SJSA1 (cell line): Measurements from ENCODE around the gene PLAGL1. TPM values are rescaled to one million over a fixed set of nuclear protein-coding genes. Genes with fewer than 3 reads are reported as not detected.
"Not testable (repeated sequence)": the region's sequence is repeated elsewhere in the genome, so short reads cannot be mapped to it uniquely, and the experiment has no call there.

Source experiments
- DNase-seq, 2 experiments: peaks; one replicate each; pipeline ENCODE4 v3.0.0-alpha.2; 2015 to 2020; ENCODE audit warnings: low spot score in 2 of 2, low read depth in 1 of 2
- H3K27ac ChIP-seq: fragments of 250-450 bp; sonication (Bioruptor Pico); 2 replicates; pipeline ENCODE4 v1.5.1; 2020; ENCODE audit warnings: mild to moderate bottlenecking, moderate library complexity
- H3K27me3 ChIP-seq: fragments of 250-450 bp; sonication (Bioruptor Pico); replicated peaks from 2 replicates; pipeline ENCODE4 v1.5.1; 2020; ENCODE audit warnings: mild to moderate bottlenecking, moderate library complexity
- H3K36me3 ChIP-seq: fragments of 250-450 bp; sonication (Bioruptor Pico); 2 replicates; pipeline ENCODE4 v1.5.1; 2020; ENCODE audit warnings: mild to moderate bottlenecking
- H3K4me1 ChIP-seq: fragments of 250-450 bp; sonication (Bioruptor Pico); replicated peaks from 2 replicates; pipeline ENCODE4 v1.6.1; 2021; ENCODE audit warnings: mild to moderate bottlenecking
- H3K4me3 ChIP-seq: fragments of 250-450 bp; sonication (Bioruptor Pico); 2 replicates; pipeline ENCODE4 v1.5.1; 2020; ENCODE audit warnings: mild to moderate bottlenecking
- H3K9me3 ChIP-seq: fragments of 250-450 bp; sonication (Bioruptor Pico); replicated peaks from 2 replicates; pipeline ENCODE4 v1.5.1; 2020; ENCODE audit warnings: mild to moderate bottlenecking
- total RNA-seq: library from RNA; depleted of rRNA; stranded (reverse); fragments of >200 nt; shearing (Covaris generic); gene quantifications from 2 replicates; pipeline ENCODE4 v1.2.3, GENCODE V29; 2014

PLAGL1 gene
- total RNA-seq, 1 experiment from 2014 or later: 7.2 TPM

GRCh38 chr6:144029452-144029851, 21.4 kb upstream of the PLAGL1 start:
- H3K4me1 ChIP-seq: no peaks in the 10 kb centered on the region

GRCh38 chr6:144027932-144028587, 20.0 kb upstream of the PLAGL1 start:
- Histone ChIP-seq H3K9me3 (no peaks in the 10 kb centered on the region), H3K27ac (no peak overlapping the region), H3K36me3 (no peaks in the 10 kb centered on the region)

More at GRCh38 chr6:144029452-144029851, 21.4 kb upstream of the PLAGL1 start:
- Histone ChIP-seq H3K9me3 (0 out of 2 replicates have a peak, but pooled peaks cover 2% of the 10 kb centered on the region), H3K4me3 (no peak overlapping the region), H3K27me3 (peaks cover 21% of the 10 kb centered on the region), H3K36me3 (no peaks in the 10 kb centered on the region), H3K27ac (no peak overlapping the region)
- no peak for DNase-seq

GRCh38 chr6:144023216-144023615, 15.2 kb upstream of the PLAGL1 start:
- Histone ChIP-seq H3K36me3 (no peaks in the 10 kb centered on the region), H3K4me3 (no peak overlapping the region), H3K4me1 (no peaks in the 10 kb centered on the region), H3K27ac (no peak overlapping the region), H3K27me3 (peaks cover 18% of the 10 kb centered on the region), H3K9me3 (no peaks in the 10 kb centered on the region)
- DNase-seq: no peak

More at GRCh38 chr6:144027932-144028587, 20.0 kb upstream of the PLAGL1 start:
- Histone ChIP-seq H3K27me3 (peaks cover 22% of the 10 kb centered on the region), H3K4me1 (no peaks in the 10 kb centered on the region), H3K4me3 (no peak overlapping the region)
- no peak for DNase-seq

- DNase-seq: no peak
- no peaks in the 10 kb centered on the region for H3K36me3 ChIP-seq
- H3K27me3 ChIP-seq: peaks cover 11% of the 10 kb centered on the region; the same call in 1 of the 2 replicates
- H3K4me1 ChIP-seq: no peaks in the 10 kb centered on the region
- H3K4me3 ChIP-seq: no peak overlapping the region
- H3K9me3 ChIP-seq: no peaks in the 10 kb centered on the region
- H3K27ac ChIP-seq: no peak overlapping the region
These were observed 11.9 kb upstream of the PLAGL1 start for GRCh38 chr6:144019929-144020328.

- DNase-seq: no peak
- peaks cover 4% of the 10 kb centered on the region; the same call in 1 of the 2 replicates for H3K9me3 ChIP-seq
- H3K27ac ChIP-seq: no peak overlapping the region
- H3K4me3 ChIP-seq: no peak overlapping the region
- peaks cover 9% of the 10 kb centered on the region; the same call in 1 of the 2 replicates for H3K27me3 ChIP-seq
- H3K36me3 ChIP-seq: no peaks in the 10 kb centered on the region
- no peaks in the 10 kb centered on the region for H3K4me1 ChIP-seq
These were observed 9.4 kb upstream of the PLAGL1 start for GRCh38 chr6:144017166-144018094.

GRCh38 chr6:144013486-144013909, 5.4 kb upstream of the PLAGL1 start:
- Histone ChIP-seq H3K27me3 (peaks cover 13% of the 10 kb centered on the region; the same call in 1 of the 2 replicates), H3K4me1 (peaks cover under 1% of the 10 kb centered on the region; the same call in 1 of the 2 replicates), H3K27ac (no peak overlapping the region), H3K9me3 (peaks cover 4% of the 10 kb centered on the region; the same call in 1 of the 2 replicates), H3K4me3 (no peak overlapping the region), H3K36me3 (no peaks in the 10 kb centered on the region)
- peak; percentile 55 to 79 for DNase-seq

- Histone ChIP-seq H3K4me3 (no peak overlapping the region), H3K27me3 (peaks cover 13% of the 10 kb centered on the region; the same call in 1 of the 2 replicates), H3K27ac (no peak overlapping the region), H3K36me3 (peaks cover 6% of the 10 kb centered on the region; the same call in 1 of the 2 replicates), H3K4me1 (peaks cover 4% of the 10 kb centered on the region; the same call in 1 of the 2 replicates), H3K9me3 (peaks cover 4% of the 10 kb centered on the region; the same call in 1 of the 2 replicates)
- no peak for DNase-seq
These were observed 4.5 kb upstream of the PLAGL1 start for GRCh38 chr6:144012534-144012933.

GRCh38 chr6:144009628-144010027, 1.6 kb upstream of the PLAGL1 start:
- H3K27ac ChIP-seq, H3K4me1 ChIP-seq, H3K9me3 ChIP-seq, DNase-seq, H3K36me3 ChIP-seq, H3K27me3 ChIP-seq, H3K4me3 ChIP-seq: not testable (repeated sequence)

GRCh38 chr6:144008846-144009245, 787 bp upstream of the PLAGL1 start:
- H3K9me3 ChIP-seq: peaks cover 4% of the 10 kb centered on the region; the same call in 1 of the 2 replicates
- H3K36me3 ChIP-seq: peaks cover 6% of the 10 kb centered on the region; the same call in 1 of the 2 replicates
- peaks cover 10% of the 10 kb centered on the region; the same call in 1 of the 2 replicates for H3K4me1 ChIP-seq
- DNase-seq: no peak
- no peak overlapping the region for H3K27ac ChIP-seq
- H3K27me3 ChIP-seq: peaks cover 4% of the 10 kb centered on the region; the same call in 1 of the 2 replicates
- H3K4me3 ChIP-seq: no peak overlapping the region

GRCh38 chr6:144007478-144008119, 460 bp downstream of the PLAGL1 start:
- peaks cover 4% of the 10 kb centered on the region; the same call in 1 of the 2 replicates for H3K27me3 ChIP-seq
- H3K36me3 ChIP-seq: peaks cover 6% of the 10 kb centered on the region; the same call in 1 of the 2 replicates
- H3K4me1 ChIP-seq: peaks cover 10% of the 10 kb centered on the region; the same call in 1 of the 2 replicates
- H3K27ac ChIP-seq: peak overlapping the region; percentile 22; the same call in 1 of the 2 replicates
- H3K9me3 ChIP-seq: no peaks in the 10 kb centered on the region; the same call in 1 of the 2 replicates
- peak overlapping the region; percentile 83 for H3K4me3 ChIP-seq
- DNase-seq: peak in 1 of 2 experiments; percentile 50

GRCh38 chr6:144006736-144007477, 1.2 kb downstream of the PLAGL1 start:
- H3K36me3 ChIP-seq: peaks cover 6% of the 10 kb centered on the region; the same call in 1 of the 2 replicates
- peaks cover 10% of the 10 kb centered on the region; the same call in 1 of the 2 replicates for H3K4me1 ChIP-seq
- peak overlapping the region; percentile 83 for H3K4me3 ChIP-seq
- H3K27ac ChIP-seq: peak overlapping the region; percentile 48
- DNase-seq: peak in 1 of 2 experiments; percentile 62
- H3K9me3 ChIP-seq: no peaks in the 10 kb centered on the region; the same call in 1 of the 2 replicates
- peaks cover 4% of the 10 kb centered on the region; the same call in 1 of the 2 replicates for H3K27me3 ChIP-seq

GRCh38 chr6:143999406-143999805, 8.7 kb downstream of the PLAGL1 start:
- DNase-seq: no peak
- H3K9me3 ChIP-seq: no peaks in the 10 kb centered on the region
- H3K27ac ChIP-seq: no peak overlapping the region
- H3K4me1 ChIP-seq: no peaks in the 10 kb centered on the region
- no peaks in the 10 kb centered on the region for H3K36me3 ChIP-seq
- H3K27me3 ChIP-seq: no peaks in the 10 kb centered on the region; the same call in 1 of the 2 replicates
- H3K4me3 ChIP-seq: no peak overlapping the region
